ENCODE data around the gene MBOAT7.
A peak's percentile ranks its signal among the peaks of the same experiment; 100 is the strongest.

The MBOAT7 gene

GRCh38 chr19:54164369-54165068, 24.9 kb downstream of the MBOAT7 start:
- peak in 3 of 51 donors; percentile 13 to 29 (median 16) for DNase-seq

- DNase-seq, result no peak
Observed at GRCh38 chr19:54162884-54163283, 26.5 kb downstream of the MBOAT7 start.

GRCh38 chr19:54162241-54162805, 27.1 kb downstream of the MBOAT7 start:
- peak in 39 of 51 donors; percentile 7 to 67 (median 41) for DNase-seq

- DNase-seq, result peak in 1 of 51 donors; percentile 46
Observed at GRCh38 chr19:54160854-54161253, 28.5 kb downstream of the MBOAT7 start.

- DNase-seq, result peak in 5 of 51 donors; percentile 35 to 51 (median 44)
Observed at GRCh38 chr19:54160182-54160811, 29.1 kb downstream of the MBOAT7 start.

- DNase-seq, result peak; percentile 90 to 100 (median 99)
Observed at GRCh38 chr19:54159352-54160181, 29.8 kb downstream of the MBOAT7 start, which contains the start of gene LENG1. LENG1 (minus strand) TSS chr19:54159721; CDS start chr19:54159695, 26 bp downstream.

GRCh38 chr19:54158812-54159351, 30.5 kb downstream of the MBOAT7 start:
- peak in 1 of 51 donors; percentile 20 for DNase-seq

GRCh38 chr19:54156953-54157352, 32.4 kb downstream of the MBOAT7 start:
- no peak for DNase-seq

GRCh38 chr19:54156490-54156889, 32.9 kb downstream of the MBOAT7 start:
- DNase-seq, result no peak

GRCh38 chr19:54155694-54156093, 33.7 kb downstream of the MBOAT7 start:
- DNase-seq, result no peak

- no peak for DNase-seq
Observed at GRCh38 chr19:54154603-54155345, 34.6 kb downstream of the MBOAT7 start.

- DNase-seq, result no peak
Observed at GRCh38 chr19:54153731-54154326, 35.6 kb downstream of the MBOAT7 start.

GRCh38 chr19:54152878-54153524, 36.4 kb downstream of the MBOAT7 start:
- DNase-seq, result no peak

- DNase-seq, result no peak
Observed at GRCh38 chr19:54152267-54152666, 37.1 kb downstream of the MBOAT7 start.

- DNase-seq, result no peak
Observed at GRCh38 chr19:54151362-54152035, 37.9 kb downstream of the MBOAT7 start.

- DNase-seq, result no peak
Observed at GRCh38 chr19:54149021-54149812, 40.2 kb downstream of the MBOAT7 start.

GRCh38 chr19:54148158-54148557, 41.2 kb downstream of the MBOAT7 start:
- DNase-seq, result no peak

GRCh38 chr19:54147676-54148075, 41.7 kb downstream of the MBOAT7 start:
- DNase-seq, result no peak
